Measurements from ENCODE around the gene SLX4IP.
"Not testable (repeated sequence)": the region's sequence is repeated elsewhere in the genome, so short reads cannot be mapped to it uniquely, and the experiment has no call there.

The SLX4IP gene

GRCh38 chr20:10610251-10610650 is 175.1 kb downstream of the SLX4IP start:
- DNase-seq, result no peak

- DNase-seq, result no peak
Observed at GRCh38 chr20:10611357-10611756, 176.3 kb downstream of the SLX4IP start.

GRCh38 chr20:10613426-10613825 is 178.3 kb downstream of the SLX4IP start:
- not testable (repeated sequence) for DNase-seq

GRCh38 chr20:10613911-10614310 is 178.8 kb downstream of the SLX4IP start:
- no peak for DNase-seq

GRCh38 chr20:10616212-10616611 is 181.1 kb downstream of the SLX4IP start:
- no peak for DNase-seq

- DNase-seq, result not testable (repeated sequence)
Observed at GRCh38 chr20:10617549-10618133, 182.5 kb downstream of the SLX4IP start.

GRCh38 chr20:10618611-10619245 is 183.6 kb downstream of the SLX4IP start:
- no peak for DNase-seq

GRCh38 chr20:10619427-10619826 is 184.3 kb downstream of the SLX4IP start:
- DNase-seq, result no peak

- DNase-seq, result no peak
Observed at GRCh38 chr20:10621149-10621548, 186.0 kb downstream of the SLX4IP start.

- DNase-seq, result no peak
Observed at GRCh38 chr20:10622657-10623418, 187.7 kb downstream of the SLX4IP start.

- DNase-seq, result no peak
Observed at GRCh38 chr20:10625641-10626040, 190.5 kb downstream of the SLX4IP start.

GRCh38 chr20:10626896-10627295 is 191.8 kb downstream of the SLX4IP start:
- no peak for DNase-seq

- DNase-seq, result no peak
Observed at GRCh38 chr20:10629946-10630650, 195.0 kb downstream of the SLX4IP start.

- no peak for DNase-seq
Observed at GRCh38 chr20:10631126-10631525, 196.0 kb downstream of the SLX4IP start.

- DNase-seq, result no peak
Observed at GRCh38 chr20:10632721-10633509, 197.8 kb downstream of the SLX4IP start.

GRCh38 chr20:10633718-10634117 is 198.6 kb downstream of the SLX4IP start:
- no peak for DNase-seq

- no peak for DNase-seq
Observed at GRCh38 chr20:10634211-10634610, 199.1 kb downstream of the SLX4IP start.

GRCh38 chr20:10634683-10635411 is 199.7 kb downstream of the SLX4IP start:
- no peak for DNase-seq

GRCh38 chr20:10635476-10636208 is 200.5 kb downstream of the SLX4IP start:
- no peak for DNase-seq

- no peak for DNase-seq
Observed at GRCh38 chr20:10636326-10636818, 201.3 kb downstream of the SLX4IP start.

GRCh38 chr20:10637031-10637559 is 202.0 kb downstream of the SLX4IP start:
- DNase-seq, result no peak
